Activated CD4-positive, CD25-positive, alpha-beta regulatory T cell treated with anti-CD3 and anti-CD28 coated beads, Interleukin-2, amount 50 U/mL, for 16 hours (primary cell): Measurements from ENCODE around the gene SLA2.
"Not testable (repeated sequence)": the region's sequence is repeated elsewhere in the genome, so short reads cannot be mapped to it uniquely, and the experiment has no call there.

Experiments
- DNase-seq: peaks from one replicate; pipeline ENCODE4 v3.0.0-alpha.2; 2020; ENCODE audit warnings: low read depth, low spot score

The SLA2 gene

DNA sequence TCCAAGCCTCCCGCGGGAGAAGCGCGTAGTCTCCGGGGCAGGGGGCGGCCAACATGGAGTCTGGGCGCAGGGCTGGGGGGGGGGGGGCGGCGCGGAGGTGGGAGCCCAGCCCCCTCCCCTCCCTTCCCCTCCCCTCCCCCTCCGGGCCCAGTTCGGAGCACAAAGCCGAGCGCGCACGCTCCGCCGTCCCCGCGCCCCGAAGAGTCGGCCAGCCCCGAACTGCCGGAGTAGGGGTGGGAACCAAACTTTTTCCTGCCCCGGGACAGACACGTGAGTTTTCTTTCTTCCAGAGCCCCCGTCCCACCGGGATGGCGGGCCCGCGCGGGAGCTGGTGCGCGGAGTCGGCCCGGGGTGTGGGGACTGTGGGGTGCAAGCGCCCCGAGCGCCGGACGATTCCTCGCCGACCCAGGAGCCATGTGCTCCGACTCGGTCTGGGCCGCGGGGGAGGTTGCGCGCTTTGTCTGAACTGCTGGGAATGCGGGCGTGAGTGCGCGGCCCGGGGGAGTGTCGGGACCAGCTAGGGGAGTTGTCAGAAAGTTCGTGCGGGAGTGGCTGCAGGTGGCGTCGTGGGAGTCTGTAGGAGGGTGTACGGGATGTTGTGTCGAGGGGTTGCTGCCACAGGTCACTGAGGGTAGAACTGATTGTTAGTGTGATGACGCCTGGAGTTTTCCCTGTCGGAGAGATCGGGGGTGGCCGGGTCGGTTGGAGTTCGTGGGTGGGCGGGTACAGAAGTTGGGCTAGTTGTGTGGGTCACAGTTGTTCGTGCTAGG, 71.4 kb downstream of the SLA2 start:
- DNase-seq, result no peak

DNA sequence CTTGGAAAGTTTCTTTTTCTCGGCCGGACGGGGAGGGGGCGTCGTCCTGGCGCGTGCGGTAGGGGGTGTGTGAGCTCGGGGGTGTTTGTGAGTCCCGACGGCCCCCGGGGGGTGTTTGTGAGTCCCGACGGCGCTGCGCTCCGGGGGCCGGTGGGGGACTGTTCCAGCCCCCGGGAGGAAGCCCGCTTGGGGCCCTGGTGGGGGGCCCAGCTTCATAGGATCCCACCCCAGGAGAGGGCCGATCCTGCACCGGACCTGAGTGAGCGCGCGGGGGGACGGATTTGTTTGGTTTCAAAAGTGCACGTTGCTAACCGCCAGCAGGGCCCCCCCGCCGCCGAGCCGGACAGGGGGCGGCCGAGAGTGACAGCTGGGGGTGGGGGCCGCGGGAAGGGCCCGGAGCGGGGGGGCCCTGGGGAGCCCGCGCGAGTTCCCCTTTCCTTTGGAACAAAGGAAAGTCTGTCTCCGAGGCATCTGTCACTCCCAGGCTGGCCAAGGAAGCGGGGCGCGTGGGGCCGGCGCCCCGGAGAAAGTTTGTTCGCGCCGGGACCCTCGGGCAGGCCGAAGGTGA, 72.1 kb downstream of the SLA2 start:
- DNase-seq, result no peak

DNA sequence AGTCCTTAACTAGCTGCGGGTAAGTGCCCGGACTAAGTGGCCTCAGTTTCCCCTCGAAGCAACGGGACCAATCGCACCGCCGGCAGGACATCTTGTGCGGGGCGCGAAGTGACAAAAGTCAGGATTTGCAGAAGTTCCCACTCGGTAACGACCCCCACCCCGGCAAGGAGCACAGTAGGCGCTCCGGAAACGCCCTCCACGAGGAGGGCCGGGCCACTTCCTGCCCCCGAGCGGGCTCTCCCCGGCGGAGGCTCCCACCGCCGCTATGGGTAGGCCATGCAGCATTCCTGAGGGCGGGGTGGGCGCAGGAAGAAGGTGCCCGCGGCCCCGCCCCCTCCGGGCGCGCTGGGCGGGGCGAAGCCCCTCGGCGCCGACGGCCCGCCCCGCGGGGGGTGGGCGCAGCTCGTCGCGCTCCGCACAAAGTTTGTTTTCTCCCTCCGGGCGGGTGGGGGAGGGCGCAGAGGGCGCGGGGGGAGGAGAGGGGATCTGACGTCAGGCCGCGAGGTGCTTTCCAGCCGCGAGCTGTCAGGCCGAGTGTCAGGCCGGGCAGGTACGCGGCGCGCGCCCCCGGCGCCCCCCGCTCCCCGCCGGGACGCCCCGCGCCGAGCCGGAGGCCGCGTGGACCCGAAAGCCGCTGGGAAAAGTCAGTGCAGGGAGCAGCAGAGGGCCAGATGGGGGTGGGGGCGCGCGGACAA, 72.7 kb downstream of the SLA2 start, which contains the start of gene TGIF2:
Gene TGIF2 (plus strand): TSS at position 495 of the 695 bp plus-strand sequence. CDS start 5,178 bp downstream, outside the sequence.
- DNase-seq, result peak; percentile 77

DNA sequence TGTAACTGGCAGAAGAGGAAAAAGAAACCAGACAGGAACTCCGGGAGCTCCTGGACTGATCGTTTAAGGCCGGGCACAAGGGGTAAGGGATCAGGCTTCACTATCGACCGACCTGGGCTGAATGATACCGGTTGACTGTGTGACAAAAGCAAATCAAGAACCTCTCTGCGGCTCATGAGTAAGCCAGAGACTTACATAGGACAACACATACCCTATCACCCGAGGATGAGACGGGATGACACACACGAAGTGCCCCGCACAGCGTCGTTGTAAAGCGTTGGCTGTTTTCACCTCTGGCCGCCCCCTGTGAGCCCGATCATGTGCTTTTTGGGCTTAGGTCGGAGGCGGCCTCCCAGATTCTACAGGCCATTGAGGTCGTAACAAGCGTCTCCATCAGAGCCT, 73.3 kb downstream of the SLA2 start:
- peak; percentile 61 for DNase-seq

DNA sequence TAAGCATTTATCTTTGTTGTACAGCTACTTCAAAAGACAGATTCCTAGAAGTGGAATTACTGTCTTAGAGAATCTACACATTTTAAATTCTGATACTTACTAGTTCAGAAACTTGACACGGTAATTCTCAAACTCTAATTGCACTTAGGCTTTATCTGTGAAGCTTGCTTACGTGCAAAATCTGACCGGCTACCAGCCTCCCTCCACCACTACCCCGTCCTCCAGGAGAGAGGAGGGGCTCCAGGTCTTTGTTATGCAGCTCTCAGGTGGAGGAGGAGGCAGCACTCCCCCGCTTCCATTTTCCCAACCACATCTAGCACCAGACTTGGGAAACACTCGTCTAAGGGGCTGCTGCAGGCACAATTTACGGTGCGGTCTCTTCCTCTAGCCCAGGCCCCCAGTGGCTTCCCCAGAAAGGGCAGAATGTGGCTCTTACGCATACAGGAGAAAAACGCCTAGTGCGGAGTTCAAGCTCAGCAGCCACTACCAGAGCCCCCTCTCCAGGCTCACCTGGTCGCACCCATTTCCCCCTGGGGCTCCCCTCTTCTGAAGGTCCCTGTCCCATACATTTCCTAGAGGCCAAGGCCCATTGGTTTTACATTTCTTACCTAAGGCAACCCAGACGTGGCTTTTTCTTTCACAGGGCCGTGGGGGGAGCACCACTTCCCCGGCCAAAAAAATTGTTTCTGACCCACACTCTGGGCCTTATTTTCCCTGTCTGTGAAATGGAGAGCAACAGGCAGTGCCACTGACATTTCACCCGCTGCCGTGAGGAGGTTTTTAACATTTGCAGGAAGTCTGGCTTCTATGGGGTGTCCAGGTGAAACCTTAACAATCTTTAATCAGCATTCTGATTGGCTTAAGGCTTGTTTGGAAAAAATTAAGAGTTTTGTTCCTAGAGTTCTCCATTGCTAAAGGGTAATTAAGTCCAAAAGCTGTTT, 74.2 kb downstream of the SLA2 start:
- no peak for DNase-seq

DNA sequence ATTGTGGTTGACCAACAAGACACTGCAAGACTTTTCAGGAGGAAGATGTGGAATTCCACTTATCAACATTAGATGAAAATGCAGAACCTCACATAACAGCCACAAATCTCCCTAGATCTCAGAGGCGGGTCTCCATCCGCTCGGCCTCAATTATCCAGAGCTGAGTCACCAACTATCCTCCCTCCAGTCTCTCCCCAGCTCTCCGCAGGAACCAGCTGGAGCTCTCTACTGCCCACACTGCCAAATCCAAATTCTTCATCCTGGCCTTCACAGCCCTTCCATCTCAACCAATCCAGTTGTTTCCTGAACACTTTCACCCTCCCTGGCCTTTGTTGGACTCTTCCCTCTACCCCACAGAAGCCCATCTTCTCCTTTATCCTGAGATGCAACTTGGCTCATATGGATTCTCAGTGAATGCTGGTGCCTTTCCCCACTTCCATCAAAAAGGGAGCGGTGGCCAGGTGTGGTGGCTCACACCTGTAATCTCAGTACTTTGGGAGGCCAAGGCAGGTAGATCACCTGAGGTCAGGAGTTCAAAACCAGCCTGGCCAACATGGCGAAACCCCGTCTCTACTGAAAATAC, 76.1 kb downstream of the SLA2 start:
- no peak for DNase-seq

DNA sequence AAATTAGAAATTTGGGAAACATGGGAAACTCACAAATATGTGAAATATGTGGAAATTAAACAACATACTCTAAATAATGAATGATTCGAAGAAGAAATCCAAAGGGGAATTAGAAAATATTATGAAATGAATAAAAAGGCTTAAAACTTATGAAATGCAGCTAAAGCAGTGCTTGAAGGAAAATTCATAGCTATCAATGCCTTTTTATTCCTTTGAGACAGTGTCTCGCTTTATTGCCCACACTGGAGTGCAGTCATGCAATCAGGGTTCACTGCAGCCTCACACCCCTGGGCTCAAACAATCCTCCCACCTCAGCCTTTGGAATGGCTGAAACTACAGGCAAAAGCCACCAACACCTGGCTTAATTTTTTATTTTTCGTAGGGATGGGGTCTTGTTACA, 80.5 kb downstream of the SLA2 start:
- DNase-seq, result no peak

DNA sequence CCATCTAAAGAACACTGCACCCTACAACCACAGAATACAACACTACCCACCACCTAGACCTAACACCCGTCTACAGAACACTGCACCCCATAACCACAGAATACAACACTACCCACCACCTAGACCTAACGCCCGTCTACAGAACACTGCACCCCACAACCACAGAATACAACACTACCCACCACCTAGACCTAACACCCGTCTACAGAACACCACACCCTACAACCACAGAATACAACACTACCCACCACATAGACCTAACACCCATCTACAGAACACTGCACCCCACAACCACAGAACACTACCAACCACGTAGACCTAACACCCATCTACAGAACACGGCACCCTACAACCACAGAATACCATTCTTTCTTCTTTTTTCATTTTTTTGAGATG, 81.3 kb downstream of the SLA2 start:
- DNase-seq, result not testable (repeated sequence)

DNA sequence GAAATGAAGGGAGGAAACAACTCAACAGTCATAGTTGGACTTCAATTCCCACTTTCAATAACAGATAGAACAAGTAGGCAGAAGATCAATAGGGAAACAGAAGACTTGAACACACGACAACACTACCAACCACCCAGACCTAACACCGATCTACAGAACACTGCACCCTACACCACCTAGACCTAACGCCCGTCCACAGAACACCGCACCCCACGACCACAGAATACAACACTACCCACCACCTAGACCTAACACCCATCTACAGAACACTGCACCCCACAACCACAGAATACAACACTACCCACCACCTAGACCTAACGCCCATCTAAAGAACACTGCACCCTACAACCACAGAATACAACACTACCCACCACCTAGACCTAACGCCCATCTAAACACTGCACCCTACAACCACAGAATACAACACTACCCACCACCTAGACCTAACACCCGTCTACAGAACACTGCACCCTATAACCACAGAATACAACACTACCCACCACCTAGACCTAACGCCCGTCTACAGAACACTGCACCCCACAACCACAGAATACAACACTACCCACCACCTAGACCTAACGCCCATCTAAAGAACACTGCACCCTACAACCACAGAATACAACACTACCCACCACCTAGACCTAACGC, 81.8 kb downstream of the SLA2 start:
- not testable (repeated sequence) for DNase-seq

DNA sequence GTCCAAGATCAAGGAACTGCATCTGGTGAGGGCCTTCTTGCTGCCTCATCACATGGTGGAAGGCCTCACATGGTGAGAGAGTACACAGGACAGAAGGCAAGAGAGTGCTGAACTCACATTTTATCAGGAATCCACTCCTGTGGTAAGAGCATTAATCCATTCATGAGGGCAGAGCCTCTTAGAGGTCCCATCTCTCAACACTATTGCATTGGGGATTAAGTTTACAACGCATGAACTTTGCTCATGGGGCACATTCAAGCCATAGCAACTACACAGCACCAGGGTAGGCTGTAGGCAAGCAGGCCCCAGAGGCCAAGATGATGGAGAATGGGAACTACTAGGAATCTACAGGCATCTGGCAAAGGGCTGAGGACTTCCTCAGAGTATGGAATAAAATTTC, 82.6 kb downstream of the SLA2 start:
- DNase-seq, result no peak

DNA sequence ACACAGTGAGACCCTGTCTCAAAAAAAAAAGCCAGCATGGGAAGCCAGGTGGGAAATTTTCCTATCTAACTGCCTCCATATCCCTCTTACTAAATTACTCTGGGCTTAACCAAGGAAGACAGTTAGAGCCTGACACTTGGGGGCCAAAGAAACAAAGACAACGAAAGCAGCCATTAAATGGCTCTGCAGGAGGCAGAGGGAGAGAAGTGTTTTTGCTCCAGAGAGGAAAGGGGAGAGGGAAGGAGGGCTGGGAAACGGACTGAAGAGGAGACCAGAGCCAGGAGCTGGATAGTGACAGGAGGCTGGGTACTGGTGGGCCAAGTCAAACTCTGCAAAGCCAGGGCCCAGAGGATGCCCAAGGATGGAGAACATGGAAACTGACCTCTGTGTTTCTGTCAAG, 83.3 kb downstream of the SLA2 start:
- DNase-seq, result no peak
